KBM-7 (cell line): Measurements from ENCODE around the gene HSD3B2.

Experiments
- DNase-seq: peaks from one replicate; pipeline ENCODE4 v3.0.0-alpha.2; 2015
- in situ Hi-C: fragments of 300-500 bp; cut with MboI; formaldehyde crosslinking; loops from 2 replicates; pipeline ENCODE4 v1.14.3; 2020; ENCODE audit warnings: low sequenced_read_pairs, low pct_unique_long_range_greater_than_20kb, mixed read lengths

The HSD3B2 gene

DNA sequence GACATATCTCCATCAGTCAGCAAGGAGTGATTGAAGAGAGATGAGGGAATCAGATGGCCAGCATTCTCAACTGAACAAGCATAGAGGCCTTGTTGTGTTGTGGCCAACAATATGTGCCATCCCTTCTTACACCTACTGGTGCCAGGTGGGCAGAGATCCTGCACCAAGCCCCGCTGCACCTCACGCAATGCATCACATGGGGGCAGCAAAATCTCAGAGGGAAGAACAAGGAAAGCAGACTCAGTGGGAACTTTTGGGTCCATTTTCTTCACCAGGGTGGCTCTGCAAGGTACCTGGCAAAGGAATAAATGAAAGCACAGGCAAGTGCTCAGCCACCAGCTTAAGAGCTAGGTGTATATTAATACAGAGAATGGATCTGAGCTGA lies 33.2 kb downstream of the HSD3B2 start:
- no peak for DNase-seq
- in situ Hi-C loops, result no loop called here

DNA sequence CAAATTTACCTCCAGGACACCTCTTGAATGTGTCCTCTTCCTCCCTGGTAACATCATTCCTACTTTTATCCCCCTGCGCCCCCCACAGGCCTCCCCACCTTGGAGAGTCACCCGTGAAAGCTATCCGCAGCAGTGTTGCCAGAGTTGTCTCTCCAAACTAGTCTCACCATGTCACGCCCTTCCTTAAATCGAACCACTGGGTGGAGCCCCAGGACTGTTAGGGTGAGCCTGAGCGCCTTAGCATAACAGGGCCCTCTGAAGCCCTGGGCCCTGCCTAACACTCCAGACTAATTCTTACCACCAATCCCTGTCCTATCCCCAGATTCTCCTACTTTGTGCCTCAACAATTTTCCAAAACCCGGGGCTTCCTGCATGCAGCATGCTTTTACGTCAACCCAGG lies 35.0 kb downstream of the HSD3B2 start:
- in situ Hi-C loops, result no loop called here
- DNase-seq, result no peak

DNA sequence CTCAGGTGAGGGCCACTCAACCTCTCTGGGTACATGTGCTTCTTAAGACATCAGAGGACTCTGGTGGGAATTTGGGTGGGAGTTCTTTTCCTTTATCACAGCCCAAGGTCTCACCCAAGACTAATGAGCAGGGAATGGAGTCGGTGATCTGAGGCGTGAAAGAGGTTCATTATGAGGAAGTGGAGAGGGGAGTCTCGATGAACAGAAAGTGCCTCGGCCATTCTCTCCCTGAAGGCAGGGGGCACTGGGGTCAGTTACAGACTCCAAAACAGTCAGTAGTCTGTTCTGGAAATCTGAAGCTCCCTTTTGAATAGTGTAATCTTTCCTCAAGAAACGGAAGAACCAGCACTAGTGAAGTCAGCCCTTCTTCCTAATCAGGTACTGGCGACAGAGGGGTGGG lies 36.2 kb downstream of the HSD3B2 start:
- in situ Hi-C loops, result no loop called here
- no peak for DNase-seq

DNA sequence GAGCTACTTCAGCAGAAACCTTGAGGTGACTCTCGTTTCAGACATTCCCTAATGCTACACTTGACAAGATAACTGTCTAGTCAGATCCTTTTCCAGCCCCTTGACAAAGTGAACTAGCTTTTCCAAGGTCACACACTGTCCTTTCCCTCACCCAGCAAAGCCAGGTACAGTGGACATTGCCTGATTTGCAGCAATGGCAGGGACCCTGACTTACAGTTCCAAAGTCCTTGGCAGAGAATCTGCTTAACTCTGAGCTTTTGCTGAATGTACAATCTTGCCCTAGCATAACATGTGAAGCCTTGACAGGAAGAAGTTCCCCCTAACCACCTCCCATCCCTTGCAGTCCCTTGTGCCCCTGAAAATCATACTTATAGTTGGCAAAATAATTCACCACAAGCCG lies 37.1 kb downstream of the HSD3B2 start:
- DNase-seq, result no peak
- in situ Hi-C loops, result no loop called here

DNA sequence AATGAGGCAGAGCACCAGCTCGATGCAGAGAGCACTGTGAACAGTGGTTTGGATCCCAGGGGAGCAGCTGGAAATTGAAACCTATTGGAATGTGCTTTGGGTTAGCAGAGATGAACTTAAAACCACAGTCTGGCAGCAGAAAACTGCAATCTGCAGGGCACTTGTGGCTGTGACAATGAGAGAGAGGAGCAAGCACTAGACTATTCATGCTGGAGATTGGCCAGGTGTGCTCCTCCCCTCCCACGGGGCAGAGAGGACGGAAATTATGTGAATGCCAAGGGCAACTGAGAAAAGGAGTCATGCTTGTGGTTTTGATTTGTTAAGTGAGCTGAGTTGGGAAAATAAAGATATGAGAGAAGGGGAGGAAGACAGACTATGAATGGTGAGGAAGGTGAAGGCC lies 38.1 kb downstream of the HSD3B2 start:
- in situ Hi-C loops, result no loop called here
- DNase-seq, result no peak

DNA sequence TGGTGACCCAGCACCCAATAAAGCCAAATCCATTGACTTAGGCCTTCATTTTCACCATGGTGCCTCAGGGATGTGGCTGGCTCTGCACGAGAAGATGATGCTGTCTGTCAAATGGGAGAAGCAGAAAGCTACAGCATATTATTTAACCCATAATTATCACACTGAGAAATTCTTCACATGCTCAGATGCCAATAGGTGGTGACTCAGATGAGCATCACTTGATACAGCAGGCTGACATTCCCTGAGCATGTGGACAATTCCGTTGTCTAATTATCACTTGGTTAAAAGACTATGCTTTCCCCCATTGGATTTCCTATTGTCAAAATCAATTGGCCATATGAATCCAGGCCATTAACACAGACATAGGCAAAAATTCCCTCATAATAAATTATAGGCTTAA lies 48.0 kb downstream of the HSD3B2 start:
- DNase-seq, result no peak
- in situ Hi-C loops, result no loop called here

DNA sequence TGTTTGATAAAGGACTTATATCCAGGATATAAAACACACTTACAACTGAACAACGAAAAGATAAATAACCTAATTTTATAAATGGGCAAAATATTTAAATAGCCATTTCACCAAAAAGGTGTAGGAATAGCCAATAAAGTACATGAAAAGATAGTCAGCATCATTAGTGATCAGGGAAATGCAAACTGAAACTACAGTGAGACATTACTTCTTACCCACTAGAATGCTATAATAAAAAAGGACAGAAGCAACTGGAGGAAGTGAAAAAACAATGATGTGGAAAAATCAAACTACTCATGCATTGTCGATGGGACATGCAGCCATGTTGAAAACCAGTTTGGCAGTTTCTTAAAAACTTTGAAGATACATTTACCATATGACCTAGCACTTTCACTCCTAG lies 48.6 kb downstream of the HSD3B2 start:
- DNase-seq, result no peak
- in situ Hi-C loops, result no loop called here

DNA sequence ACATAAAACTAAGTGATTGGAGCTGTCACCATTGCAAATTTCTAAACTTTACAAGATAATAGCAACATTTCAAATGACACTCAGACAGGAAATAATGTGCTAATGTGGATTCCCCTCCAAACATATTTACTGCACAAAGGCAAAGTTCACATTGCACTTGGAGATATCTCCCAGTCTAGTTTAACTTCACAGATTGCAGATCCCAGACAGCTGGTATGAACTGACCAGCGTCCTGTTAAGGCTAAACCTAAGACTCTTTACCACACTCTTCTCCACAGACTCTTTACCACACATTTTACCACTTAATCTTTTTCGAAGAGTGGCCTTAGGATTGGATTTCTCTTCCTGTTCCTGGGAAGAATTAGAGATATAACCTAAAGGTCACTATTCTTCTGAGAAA lies 51.5 kb downstream of the HSD3B2 start:
- in situ Hi-C loops, result no loop called here
- DNase-seq, result no peak

DNA sequence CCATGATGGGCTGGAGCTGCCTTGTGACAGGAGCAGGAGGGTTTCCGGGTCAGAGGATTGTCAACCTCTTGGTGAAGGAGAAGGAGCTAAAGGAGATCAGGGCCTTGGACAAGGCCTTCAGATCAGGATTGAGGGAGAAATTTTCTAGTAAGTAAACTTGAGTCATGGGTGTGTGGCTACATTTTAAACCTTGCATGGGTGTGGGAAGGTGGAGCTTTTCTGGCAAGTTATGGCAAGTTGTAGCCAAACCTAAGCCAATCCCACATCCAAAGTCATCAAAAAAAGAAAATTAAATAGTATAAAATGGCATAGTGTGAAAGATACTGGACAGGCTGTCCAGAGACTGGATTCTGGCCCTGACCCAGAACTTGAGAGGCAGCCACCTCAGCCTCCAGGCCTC lies 52.3 kb downstream of the HSD3B2 start:
- in situ Hi-C loops, result no loop called here
- no peak for DNase-seq

DNA sequence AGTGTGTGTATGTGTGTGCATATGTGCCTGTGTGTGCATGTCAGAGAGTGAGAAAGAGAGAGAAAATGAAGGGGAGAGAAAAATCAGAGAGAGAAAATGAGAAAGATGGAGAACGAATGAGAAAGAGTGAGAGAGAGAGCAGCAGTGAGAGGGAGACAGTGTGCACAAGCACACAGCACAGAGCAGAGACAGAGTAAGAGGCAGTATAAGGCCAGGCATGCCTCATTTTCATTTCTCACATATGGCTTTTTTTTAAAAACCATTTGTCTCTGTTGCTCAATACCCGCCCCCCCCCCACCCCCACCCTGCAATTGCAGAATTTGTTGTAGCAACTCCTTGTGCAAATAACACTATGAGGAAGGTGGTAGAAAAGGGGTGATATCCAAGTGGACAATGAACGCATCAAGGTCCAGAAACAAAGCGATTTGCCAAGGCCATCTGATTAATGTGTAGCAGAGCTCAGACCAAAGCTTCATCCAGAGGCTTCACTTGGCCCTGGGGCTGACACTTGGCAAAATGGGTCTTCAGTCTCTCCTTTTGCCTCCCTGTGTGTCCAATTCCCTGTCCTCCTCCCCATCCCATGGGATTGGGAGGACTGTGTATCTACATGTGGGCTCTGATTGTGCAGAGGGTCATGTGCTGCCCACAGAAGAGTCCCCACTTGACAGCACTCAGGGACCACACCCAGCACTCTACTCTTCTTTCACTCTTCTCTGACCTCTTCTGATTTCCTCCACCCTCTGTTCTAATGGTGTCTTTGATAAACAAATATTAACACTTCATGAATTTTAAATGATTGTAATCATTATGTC lies 53.1 kb downstream of the HSD3B2 start:
- in situ Hi-C loops, result no loop called here

DNA sequence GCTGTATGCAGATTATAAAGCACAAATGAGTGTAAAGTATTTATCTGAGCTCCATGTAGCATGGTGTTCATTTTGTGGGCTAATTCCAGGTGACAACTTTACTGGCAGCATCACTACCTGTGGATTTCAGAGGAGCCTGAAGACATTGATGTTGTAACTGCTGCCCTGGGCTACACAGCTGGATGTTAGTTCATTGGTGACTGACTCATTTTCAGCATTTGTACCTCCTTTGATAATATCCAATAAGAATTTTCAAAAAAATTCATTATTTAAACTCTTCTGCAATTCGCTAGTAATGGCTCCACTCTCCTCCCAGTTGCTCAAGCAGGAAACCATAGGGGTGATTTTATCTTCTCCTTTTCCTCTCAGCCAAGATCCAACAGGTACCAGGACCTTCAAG lies 54.8 kb downstream of the HSD3B2 start:
- no peak for DNase-seq
- in situ Hi-C loops, result no loop called here

More for the DNA sequence above, 53.1 kb downstream of the HSD3B2 start:
- no peak for DNase-seq

DNA sequence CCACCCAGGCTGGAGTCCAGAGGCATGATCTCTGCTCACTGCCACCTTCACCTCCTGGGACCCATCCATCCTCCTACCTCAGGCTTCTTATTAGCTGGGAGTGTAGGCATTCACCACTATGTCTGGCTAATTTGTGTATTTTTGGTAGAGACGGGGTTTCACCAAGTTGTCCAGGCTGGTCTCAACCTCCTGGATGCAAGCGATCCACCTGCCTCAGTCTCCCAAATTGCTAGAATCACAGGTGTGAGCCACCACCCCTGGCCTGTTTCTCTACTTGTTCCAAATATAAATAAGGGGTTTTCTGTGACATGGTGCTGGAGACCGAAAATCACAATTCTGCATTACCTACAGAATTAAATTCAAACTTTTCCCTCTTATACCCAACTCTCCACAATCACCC lies 55.4 kb downstream of the HSD3B2 start:
- DNase-seq, result no peak
- in situ Hi-C loops, result no loop called here

DNA sequence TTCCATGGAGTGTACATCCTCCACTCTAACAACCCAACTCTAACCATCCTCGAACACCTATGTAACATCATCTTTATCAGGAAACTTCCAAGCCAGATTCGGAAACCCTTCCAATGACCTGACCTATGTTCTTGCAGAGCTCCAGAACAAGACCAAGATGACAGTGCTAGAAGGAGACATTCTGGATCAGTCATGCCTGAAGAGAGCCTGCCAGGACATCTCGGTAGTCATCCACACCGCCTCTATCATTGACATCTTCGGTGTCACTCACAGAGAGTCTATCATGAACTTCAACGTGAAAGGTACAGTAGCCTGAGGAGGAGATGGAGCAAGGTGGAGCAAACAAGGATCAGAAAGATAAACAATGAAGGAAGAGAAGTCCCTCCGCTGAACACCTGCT lies 56.0 kb downstream of the HSD3B2 start:
- no peak for DNase-seq
- in situ Hi-C loops, result no loop called here

DNA sequence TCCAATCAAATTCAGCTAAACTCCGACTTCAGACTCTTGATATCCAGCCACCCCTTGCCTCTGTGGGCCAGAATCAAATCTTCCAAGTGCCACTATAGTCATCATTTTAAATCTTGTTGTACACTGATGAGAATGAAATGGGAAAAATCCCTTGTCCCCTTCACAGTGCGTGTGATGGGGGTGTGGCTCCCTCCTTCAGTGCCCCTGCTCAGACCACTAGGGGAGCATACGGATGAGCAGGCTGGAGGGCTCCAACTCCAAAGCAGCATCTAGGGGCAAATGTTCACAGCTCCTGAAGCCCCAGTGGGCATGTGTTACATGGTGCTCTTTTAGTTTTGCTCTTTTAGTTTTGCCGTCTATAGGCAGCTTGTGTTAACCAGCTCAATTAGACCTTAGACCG lies 56.6 kb downstream of the HSD3B2 start:
- in situ Hi-C loops, result no loop called here
- DNase-seq, result no peak

DNA sequence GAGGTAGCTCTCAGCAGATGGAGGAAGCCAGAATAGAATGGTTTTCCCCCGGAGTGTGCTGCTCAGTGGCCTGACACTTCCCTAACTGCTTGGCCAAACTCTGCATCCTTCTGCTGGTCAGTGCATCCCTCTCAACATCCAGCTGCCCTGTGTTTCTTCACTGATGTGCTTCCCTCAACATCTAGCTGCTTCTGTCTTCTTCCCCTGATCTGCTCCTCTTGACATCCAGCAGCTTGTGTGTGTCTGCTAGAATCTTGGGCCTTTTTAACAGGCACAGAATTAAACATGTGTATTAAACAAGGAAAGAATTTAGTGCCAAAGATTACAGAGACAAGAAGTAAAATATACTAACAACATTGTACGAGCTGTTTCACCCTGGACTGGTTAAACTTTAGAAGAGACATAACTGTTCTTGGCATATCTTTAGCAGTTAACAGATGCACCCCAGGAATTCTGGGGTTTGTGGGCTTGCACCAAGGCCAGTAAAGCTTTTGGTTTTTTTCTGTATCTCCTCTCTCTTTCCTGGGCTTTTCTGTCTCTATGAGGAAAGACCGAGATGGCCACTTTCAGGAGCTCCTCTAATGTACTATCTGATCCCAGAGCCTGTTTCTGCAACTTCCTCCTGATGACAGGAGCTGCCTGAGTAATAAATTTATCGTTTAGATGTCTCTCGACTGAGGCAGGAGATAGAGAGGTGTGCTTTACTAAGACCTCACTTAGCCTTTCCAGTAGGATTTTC lies 57.3 kb downstream of the HSD3B2 start:
- DNase-seq, result no peak
- in situ Hi-C loops, result no loop called here
